ENCODE results near the gene CKAP4.

CKAP4 gene

GRCh38 chr12:106194351-106194750 lies 53.5 kb downstream of the CKAP4 start:
- no peak for DNase-seq

DNA sequence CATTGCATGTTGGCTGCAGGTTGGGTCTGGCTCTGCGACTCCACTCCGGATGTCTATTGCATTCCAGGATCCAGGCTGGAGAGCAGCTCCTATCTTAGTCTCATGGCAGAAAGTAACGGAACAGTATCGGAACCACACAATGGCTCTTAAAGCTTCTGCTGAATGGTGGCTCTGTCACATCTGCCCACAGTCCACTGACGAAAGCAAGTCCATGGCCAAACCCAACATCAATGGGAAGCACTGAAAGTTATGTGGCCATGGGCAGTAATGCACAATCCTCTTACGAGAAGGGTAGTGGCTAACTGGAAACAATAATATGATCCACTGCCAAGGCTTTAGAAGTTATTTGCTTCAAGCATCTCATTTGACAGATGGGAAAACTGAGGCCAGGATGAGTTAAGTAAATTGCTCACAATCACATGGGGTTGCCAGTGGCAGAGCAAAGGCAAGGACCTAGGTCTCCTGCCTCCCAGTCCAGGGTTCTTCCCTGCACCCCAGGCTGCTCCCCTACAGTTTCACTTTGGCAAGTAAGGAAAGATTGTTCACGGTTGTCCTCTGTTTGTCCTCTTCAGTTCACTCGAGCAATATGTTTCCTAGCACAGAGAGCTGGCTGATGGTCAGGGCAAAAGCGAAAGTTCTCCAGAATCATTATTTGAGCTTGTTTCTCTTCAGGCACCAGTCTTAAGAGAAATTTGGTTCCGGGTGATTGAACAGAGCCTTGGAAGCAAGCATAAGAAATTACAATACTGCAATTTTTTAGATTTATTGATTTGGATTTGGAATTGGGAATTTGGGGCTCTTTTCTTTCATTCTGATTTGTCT lies 54.2 kb downstream of the CKAP4 start:
- no peak for DNase-seq

DNA sequence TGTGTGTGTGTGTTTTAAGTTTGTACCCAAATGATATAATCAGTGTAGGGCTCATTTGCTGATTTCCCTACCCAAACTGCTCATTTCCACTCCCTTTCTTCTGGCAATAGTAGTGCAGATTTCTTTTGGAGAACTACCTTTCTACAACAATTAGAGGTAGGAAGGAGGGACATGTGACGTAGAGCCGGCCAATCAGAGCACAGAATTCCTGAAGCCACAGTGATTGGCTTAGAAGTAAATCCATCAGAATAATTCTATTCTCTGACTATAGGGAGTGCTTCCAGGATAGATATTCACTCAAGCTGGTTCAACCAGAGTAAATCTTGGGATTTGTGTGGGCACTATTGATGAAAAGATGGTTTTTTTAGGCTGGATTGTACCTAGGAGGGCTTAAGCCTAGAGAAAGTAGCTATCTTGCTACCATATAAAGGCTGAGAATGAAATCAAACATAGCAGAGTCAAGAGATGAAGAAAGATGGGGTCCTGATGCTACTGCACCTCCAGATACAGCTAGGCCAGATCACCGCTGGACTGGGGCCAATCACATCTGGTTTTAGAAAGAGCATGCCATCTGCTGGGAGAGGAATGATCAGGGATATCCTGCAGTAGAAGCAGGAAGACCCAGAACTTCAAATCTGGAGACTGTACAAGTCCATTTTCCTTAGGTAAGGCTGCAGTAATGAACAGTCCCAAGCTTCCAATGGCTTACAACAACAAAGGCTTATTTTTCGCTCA lies 55.0 kb downstream of the CKAP4 start:
- DNase-seq = no peak

- peak; percentile 42 for DNase-seq
Observed at GRCh38 chr12:106190581-106190980, 57.2 kb downstream of the CKAP4 start.

DNA sequence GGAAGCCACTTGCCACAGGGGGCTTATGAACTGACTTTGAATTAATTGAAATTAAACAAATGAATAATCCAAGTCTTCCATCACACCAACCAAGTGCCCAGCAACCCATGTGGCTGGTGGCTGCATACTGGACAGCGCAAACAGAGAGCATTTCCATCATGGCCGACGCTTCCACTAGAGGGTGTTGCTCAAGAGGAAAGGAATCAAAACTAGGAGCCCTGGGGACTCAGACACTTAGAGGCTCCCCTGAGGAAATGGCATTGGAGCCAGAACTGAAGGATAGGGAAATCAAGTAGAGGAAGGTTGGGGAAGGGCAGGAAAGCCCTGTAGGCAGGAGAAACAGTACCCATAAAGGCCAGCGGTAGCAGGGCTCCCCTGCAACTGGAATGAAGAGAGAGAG lies 58.5 kb downstream of the CKAP4 start:
- DNase-seq = no peak

- no peak for DNase-seq
Observed at GRCh38 chr12:106188256-106188655, 59.6 kb downstream of the CKAP4 start.
